Posterior vena cava (tissue), 2 donors: Measurements from ENCODE around the gene INPPL1. TPM values are rescaled to one million over a fixed set of nuclear protein-coding genes. Genes with fewer than 3 reads are reported as not detected.
"Not testable (repeated sequence)": the region's sequence is repeated elsewhere in the genome, so short reads cannot be mapped to it uniquely, and the experiment has no call there.

ENCODE experiments used
- DNase-seq: peaks from one replicate; pipeline ENCODE4 v3.0.0-alpha.2; 2020; ENCODE audit warnings: low spot score
- intact Hi-C, 2 donors: fragments of 100-400 bp; cut with DNase I; formaldehyde crosslinking; loops; one replicate each; pipeline versions ENCODE4 v1.14.1 to v1.14.2; 2022 to 2023
- long read RNA-seq, 2 donors: library from polyadenylated mRNA; unstranded; transcript quantifications; one replicate each; pipeline ENCODE4 v2.0.0, GENCODE V29; 2020 to 2021
- total RNA-seq, 2 donors: library from RNA; stranded (reverse); fragmentation: NEBNext Ultra II Directional; extraction: Animal tissue kit (Norgen Biotek cat#: 25700); gene quantifications; one replicate each; pipeline ENCODE4 v1.2.1, GENCODE V29; 2021
- donor health status: DM: yes; HTN: yes; CAD: no.
- donor health status: DM: yes; HTN: yes; CAD: no.

Gene INPPL1, protein sequence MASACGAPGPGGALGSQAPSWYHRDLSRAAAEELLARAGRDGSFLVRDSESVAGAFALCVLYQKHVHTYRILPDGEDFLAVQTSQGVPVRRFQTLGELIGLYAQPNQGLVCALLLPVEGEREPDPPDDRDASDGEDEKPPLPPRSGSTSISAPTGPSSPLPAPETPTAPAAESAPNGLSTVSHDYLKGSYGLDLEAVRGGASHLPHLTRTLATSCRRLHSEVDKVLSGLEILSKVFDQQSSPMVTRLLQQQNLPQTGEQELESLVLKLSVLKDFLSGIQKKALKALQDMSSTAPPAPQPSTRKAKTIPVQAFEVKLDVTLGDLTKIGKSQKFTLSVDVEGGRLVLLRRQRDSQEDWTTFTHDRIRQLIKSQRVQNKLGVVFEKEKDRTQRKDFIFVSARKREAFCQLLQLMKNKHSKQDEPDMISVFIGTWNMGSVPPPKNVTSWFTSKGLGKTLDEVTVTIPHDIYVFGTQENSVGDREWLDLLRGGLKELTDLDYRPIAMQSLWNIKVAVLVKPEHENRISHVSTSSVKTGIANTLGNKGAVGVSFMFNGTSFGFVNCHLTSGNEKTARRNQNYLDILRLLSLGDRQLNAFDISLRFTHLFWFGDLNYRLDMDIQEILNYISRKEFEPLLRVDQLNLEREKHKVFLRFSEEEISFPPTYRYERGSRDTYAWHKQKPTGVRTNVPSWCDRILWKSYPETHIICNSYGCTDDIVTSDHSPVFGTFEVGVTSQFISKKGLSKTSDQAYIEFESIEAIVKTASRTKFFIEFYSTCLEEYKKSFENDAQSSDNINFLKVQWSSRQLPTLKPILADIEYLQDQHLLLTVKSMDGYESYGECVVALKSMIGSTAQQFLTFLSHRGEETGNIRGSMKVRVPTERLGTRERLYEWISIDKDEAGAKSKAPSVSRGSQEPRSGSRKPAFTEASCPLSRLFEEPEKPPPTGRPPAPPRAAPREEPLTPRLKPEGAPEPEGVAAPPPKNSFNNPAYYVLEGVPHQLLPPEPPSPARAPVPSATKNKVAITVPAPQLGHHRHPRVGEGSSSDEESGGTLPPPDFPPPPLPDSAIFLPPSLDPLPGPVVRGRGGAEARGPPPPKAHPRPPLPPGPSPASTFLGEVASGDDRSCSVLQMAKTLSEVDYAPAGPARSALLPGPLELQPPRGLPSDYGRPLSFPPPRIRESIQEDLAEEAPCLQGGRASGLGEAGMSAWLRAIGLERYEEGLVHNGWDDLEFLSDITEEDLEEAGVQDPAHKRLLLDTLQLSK
- total RNA-seq = 100 to 1,000 TPM; 108 to 110 TPM
- long read RNA-seq, donor 1, partial matches to known transcripts = 22 of 33 reads
- long read RNA-seq, donor 1, other reads (novel, unspliced or antisense) = 11 of 33 reads
- long read RNA-seq, donor 2, partial matches to known transcripts = 29 of 33 reads
- long read RNA-seq, donor 2, other reads (novel, unspliced or antisense) = 3 of 33 reads

- intact Hi-C loops = loop anchor here in 1 of 2 donors (10.0 kb wide), 2 partner anchors 200 to 210 kb away; partner anchors contain the start of gene CLPB
- peak; percentile 83 for DNase-seq
These were observed at the start of gene INPPL1 for GRCh38 chr11:72224564-72225410. TSS of gene INPPL1 (plus strand) at chr11:72224767. CDS start at chr11:72224985, 218 bp downstream.

GRCh38 chr11:72177656-72178055 lies 46.9 kb upstream of the INPPL1 start:
- no peak for DNase-seq
- intact Hi-C loops = no loop called here

DNA sequence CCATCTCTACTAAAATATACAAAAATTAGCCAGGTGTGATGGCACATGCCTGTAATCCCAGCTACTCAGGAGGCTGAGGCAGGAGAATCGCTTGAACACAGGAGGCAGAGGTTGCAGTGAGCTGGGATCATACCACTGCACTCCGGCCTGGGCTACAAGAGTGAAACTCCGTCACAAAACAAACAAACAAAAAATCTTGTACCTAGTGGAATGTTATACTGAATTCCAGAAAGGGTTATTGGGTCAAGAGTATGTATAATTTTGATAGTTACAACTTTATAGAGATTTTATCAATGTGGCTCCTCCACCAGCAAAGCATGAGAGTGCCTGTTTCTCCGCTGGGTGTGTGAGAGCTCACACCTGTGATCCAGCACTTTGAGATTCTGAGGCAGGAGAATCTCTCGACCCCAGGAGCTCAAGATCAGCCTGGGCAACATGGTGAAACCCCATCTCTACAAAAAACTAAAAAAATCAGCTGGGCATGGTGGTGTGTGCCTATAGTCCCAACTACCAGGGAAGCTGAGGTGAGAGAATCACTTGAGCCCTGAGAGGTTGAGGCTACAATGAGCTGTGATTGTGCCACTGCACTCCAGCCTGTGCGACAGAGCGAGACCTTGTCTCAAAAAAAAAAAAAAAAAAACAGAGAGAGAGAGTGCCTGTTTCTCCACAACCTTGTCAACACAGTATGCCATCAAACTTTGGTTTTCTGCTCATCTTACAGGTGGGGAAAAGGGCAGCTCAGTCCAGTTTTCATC lies 45.3 kb upstream of the INPPL1 start:
- intact Hi-C loops = no loop called here
- no peak for DNase-seq

GRCh38 chr11:72179804-72180396 lies 44.7 kb upstream of the INPPL1 start:
- no peak for DNase-seq
- intact Hi-C loops = no loop called here

DNA sequence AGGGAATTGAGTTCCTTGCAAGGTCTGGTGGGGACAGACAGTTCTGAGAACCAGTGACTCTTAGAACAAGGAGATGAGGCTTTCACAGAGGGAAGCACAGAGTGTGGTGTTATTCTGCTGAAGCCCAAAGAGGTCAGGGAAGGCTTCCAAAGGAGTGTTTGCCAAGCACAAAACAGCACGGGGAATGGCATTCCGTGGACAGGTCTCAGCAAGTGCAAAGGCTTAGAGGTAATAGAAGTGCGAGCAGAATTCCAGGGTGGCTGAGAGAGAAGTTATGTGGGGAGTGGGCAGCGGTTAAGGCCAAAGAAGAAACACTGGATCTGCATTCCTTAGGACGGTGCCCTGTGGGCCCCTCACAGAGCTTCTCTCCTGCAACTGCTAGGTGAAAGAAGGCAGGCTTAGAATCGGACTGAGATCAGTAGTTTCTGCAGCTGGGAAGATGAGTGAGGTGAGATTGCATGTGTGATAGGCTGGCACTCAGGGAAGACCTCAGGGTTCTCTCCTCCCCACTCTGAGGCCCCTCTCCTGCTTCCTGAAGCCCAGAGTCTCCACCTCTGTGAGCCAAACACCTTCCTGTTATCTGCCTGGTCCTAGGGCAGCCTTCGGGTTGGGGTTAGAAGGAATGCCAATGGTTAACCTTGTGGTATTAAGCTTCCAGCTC lies 43.5 kb upstream of the INPPL1 start:
- DNase-seq = peak; percentile 24
- intact Hi-C loops = not testable (repeated sequence)

- intact Hi-C loops = not testable (repeated sequence)
- DNase-seq = peak; percentile 61
These were observed 43.0 kb upstream of the INPPL1 start for GRCh38 chr11:72181553-72181958.

- intact Hi-C loops = no loop called here
- DNase-seq = no peak
These were observed 36.3 kb upstream of the INPPL1 start for GRCh38 chr11:72188267-72188666.

DNA sequence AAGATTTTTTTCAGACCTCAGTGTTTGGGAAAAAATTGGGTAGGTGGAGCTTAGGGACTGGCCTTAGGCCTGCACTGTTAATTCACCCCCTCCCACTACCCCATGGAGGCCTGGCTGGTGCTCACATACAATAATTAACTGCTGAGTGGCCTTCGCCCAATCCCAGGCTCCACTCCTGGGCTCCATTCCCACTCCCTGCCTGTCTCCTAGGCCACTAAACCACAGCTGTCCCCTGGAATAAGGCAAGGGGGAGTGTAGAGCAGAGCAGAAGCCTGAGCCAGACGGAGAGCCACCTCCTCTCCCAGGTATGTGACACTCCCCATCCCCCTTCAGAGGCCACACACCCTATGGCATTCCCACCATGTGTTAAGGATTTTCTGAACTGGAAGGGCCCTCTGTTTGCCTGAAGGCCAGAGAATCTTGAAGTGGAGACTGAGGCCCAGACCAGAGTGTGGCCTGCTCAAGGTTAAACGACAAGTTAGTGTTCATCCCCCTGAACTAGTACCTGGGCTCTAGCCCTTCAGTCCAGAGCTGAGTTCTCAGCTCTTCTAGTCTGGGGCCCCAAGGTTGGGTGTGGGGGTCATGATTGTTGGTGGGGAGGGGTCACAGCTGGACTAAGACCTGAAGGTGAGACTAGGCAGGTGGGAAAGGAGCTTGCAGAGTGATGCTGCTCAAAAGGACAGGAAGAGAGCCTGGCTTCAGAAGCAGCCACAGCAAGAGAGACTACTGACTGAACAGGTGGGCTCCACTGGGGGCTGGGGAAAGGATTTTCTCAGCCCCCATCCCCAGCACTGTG lies 34.9 kb upstream of the INPPL1 start:
- intact Hi-C loops = no loop called here
- no peak for DNase-seq

- intact Hi-C loops = no loop called here
- DNase-seq = no peak
These were observed 33.9 kb upstream of the INPPL1 start for GRCh38 chr11:72190631-72191071.

DNA sequence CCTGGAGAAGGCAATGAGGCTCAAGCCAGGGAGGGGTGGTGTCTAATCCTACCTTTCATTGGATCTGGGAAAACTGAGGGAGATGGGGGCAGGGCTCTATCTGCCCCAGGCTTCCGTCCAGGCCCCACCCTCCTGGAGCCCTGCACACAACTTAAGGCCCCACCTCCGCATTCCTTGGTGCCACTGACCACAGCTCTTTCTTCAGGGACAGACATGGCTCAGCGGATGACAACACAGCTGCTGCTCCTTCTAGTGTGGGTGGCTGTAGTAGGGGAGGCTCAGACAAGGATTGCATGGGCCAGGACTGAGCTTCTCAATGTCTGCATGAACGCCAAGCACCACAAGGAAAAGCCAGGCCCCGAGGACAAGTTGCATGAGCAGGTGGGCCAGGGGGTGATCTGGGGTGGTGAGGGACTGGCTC lies 32.6 kb upstream of the INPPL1 start, which contains the start of gene FOLR1:
Gene FOLR1 (plus strand): TSS at position 180 of the 421 bp plus-strand sequence. CDS start 34 bp downstream, at position 214.
- no peak for DNase-seq
- intact Hi-C loops = no loop called here

DNA sequence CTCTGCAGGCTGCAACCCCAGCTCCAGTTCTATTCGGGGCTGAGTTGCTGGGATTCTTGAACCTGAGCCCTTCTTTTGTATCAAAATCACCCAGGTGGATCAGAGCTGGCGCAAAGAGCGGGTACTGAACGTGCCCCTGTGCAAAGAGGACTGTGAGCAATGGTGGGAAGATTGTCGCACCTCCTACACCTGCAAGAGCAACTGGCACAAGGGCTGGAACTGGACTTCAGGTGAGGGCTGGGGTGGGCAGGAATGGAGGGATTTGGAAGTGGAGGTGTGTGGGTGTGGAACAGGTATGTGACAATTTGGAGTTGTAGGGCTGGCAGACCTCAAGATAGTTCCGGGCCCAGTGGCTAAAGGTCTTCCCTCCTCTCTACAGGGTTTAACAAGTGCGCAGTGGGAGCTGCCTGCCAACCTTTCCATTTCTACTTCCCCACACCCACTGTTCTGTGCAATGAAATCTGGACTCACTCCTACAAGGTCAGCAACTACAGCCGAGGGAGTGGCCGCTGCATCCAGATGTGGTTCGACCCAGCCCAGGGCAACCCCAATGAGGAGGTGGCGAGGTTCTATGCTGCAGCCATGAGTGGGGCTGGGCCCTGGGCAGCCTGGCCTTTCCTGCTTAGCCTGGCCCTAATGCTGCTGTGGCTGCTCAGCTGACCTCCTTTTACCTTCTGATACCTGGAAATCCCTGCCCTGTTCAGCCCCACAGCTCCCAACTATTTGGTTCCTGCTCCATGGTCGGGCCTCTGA lies 28.9 kb upstream of the INPPL1 start:
- DNase-seq = no peak
- intact Hi-C loops = no loop called here

GRCh38 chr11:72201445-72201844 lies 23.1 kb upstream of the INPPL1 start:
- DNase-seq, intact Hi-C loops: not testable (repeated sequence)

DNA sequence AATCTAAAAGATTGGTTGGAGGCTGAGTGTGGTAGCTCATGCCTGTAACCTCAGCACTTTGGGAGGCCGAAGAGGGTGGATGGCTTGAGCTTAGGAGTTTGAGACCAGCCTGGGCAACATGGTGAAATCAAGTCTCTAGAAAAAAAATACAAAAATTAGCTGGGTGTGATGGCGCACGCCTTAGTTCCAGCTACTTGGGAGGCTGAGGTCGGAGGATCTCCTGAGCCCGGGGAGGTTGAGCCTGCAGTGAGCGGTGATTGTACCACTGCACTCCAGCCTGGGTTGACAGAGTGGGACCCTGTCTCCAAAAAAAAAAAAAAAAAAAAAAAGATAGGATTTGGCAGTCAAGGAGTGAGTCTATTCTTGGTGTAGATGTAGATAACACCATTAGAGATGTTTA lies 22.0 kb upstream of the INPPL1 start:
- intact Hi-C loops = no loop called here
- no peak for DNase-seq

GRCh38 chr11:72203163-72203562 lies 21.4 kb upstream of the INPPL1 start:
- intact Hi-C loops = no loop called here
- no peak for DNase-seq

GRCh38 chr11:72204886-72205285 lies 19.7 kb upstream of the INPPL1 start:
- DNase-seq = no peak
- intact Hi-C loops = no loop called here
